ENCODE measurements around the gene HNRNPH1.

DNA sequence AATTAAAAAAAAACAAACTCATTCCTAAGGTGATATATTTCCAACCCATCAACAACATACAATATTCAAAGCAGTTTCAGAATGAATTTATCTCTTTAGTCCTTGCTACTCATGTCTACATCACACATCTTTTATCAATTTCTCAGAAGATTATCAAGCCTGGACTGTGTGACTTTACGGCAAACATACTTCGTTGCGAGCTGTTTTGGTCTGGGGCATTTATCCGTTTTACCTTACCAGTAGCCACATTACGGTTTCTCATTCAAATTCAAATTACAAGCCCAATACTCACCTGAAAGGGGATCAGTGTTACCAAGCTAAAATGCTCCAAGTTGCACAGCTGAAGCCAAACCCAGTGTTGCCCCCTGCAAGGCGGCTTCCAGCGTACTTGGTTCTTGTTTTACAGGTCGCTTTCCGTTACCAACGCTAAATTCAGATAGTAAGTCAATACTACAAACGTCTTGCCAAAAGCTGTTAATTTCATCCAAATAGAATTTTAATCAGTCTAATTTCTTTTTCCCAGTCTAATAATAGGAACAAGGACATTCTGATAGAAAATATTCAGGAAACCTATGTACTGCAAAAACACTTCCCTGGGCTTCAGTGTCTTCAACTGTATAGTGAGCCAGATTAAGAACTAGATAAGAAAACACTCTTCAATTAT, 1.8 kb downstream of the HNRNPH1 start:
- TF ChIP-seq, protein P1, sequence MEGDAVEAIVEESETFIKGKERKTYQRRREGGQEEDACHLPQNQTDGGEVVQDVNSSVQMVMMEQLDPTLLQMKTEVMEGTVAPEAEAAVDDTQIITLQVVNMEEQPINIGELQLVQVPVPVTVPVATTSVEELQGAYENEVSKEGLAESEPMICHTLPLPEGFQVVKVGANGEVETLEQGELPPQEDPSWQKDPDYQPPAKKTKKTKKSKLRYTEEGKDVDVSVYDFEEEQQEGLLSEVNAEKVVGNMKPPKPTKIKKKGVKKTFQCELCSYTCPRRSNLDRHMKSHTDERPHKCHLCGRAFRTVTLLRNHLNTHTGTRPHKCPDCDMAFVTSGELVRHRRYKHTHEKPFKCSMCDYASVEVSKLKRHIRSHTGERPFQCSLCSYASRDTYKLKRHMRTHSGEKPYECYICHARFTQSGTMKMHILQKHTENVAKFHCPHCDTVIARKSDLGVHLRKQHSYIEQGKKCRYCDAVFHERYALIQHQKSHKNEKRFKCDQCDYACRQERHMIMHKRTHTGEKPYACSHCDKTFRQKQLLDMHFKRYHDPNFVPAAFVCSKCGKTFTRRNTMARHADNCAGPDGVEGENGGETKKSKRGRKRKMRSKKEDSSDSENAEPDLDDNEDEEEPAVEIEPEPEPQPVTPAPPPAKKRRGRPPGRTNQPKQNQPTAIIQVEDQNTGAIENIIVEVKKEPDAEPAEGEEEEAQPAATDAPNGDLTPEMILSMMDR (IDR thresholded peaks at IDR 0.05), result no peak
- TF ChIP-seq EP300 (IDR thresholded peaks at IDR 0.05; ENCODE audit: low read depth), result no peak
